ENCODE measurements around the gene TSEN15. TPM values are rescaled to one million over a fixed set of nuclear protein-coding genes. Genes with fewer than 3 reads are reported as not detected.
A peak's percentile ranks its signal among the peaks of the same experiment; 100 is the strongest.

TSEN15 gene
- total RNA-seq (ENCODE audit: low replicate concordance), result 21.1 and 24.5 TPM in 2 replicates
- long read RNA-seq, transcript TSEN15-216 (5 exons, 1,986 nt), result major isoform, 64 of 106 reads
- long read RNA-seq, transcript TSEN15-203 (4 exons, 1,844 nt), result minor isoform, 23 of 106 reads
- long read RNA-seq, transcript TSEN15-207 (5 exons, 1,834 nt), result minor isoform, 8 of 106 reads
- long read RNA-seq, partial matches to known transcripts, result 5 of 106 reads
- long read RNA-seq, other reads (novel, unspliced or antisense), result 1 of 106 reads

GRCh38 chr1:184051485-184052193 is at the start of gene TSEN15:
Gene TSEN15 (plus strand): TSS chr1:184051730. CDS start chr1:184051756, 26 bp downstream.
- H3K9me3 Mint-ChIP-seq, result no peaks in the 10 kb centered on the region
- H3K4me1 Mint-ChIP-seq (ENCODE audit: unreplicated experiment), result peaks cover 16% of the 10 kb centered on the region
- H3K27me3 Mint-ChIP-seq, result peaks cover 9% of the 10 kb centered on the region
- no peak for TF ChIP-seq CTCF (conservative IDR thresholded peaks at IDR 0.05)
- peaks cover 8% of the 10 kb centered on the region for H3K36me3 Mint-ChIP-seq
- peak within 1 kb of the TSS; percentile 97 for H3K27ac Mint-ChIP-seq
- peak; percentile 84 for DNase-seq (ENCODE audit: extremely low spot score, unreplicated experiment)
- H3K4me3 Mint-ChIP-seq, result peak within 1 kb of the TSS; percentile 97

- H3K36me3 Mint-ChIP-seq, result no peaks in the 10 kb centered on the region
- no peak for DNase-seq (ENCODE audit: extremely low spot score, unreplicated experiment)
- peaks cover 3% of the 10 kb centered on the region for H3K27me3 Mint-ChIP-seq
- H3K4me3 Mint-ChIP-seq, result no peak overlapping the region
- no peak for TF ChIP-seq CTCF (conservative IDR thresholded peaks at IDR 0.05)
- H3K9me3 Mint-ChIP-seq, result no peaks in the 10 kb centered on the region
- H3K27ac Mint-ChIP-seq, result no peak overlapping the region
- peaks cover 5% of the 10 kb centered on the region for H3K4me1 Mint-ChIP-seq (ENCODE audit: unreplicated experiment)
Observed at GRCh38 chr1:184002071-184002470, 49.5 kb upstream of the TSEN15 start.

GRCh38 chr1:184004935-184005334 is 46.6 kb upstream of the TSEN15 start:
- H3K4me1 Mint-ChIP-seq (ENCODE audit: unreplicated experiment), result peaks cover 5% of the 10 kb centered on the region
- no peaks in the 10 kb centered on the region for H3K9me3 Mint-ChIP-seq
- no peak overlapping the region for H3K27ac Mint-ChIP-seq
- H3K36me3 Mint-ChIP-seq, result no peaks in the 10 kb centered on the region
- TF ChIP-seq CTCF (conservative IDR thresholded peaks at IDR 0.05), result no peak
- no peak for DNase-seq (ENCODE audit: extremely low spot score, unreplicated experiment)
- H3K27me3 Mint-ChIP-seq, result peaks cover 3% of the 10 kb centered on the region
- H3K4me3 Mint-ChIP-seq, result no peak overlapping the region

- H3K36me3 Mint-ChIP-seq, result no peaks in the 10 kb centered on the region
- H3K4me1 Mint-ChIP-seq (ENCODE audit: unreplicated experiment), result peaks cover 5% of the 10 kb centered on the region
- H3K4me3 Mint-ChIP-seq, result no peak overlapping the region
- no peak for DNase-seq (ENCODE audit: extremely low spot score, unreplicated experiment)
- no peak overlapping the region for H3K27ac Mint-ChIP-seq
- peaks cover 3% of the 10 kb centered on the region for H3K27me3 Mint-ChIP-seq
- TF ChIP-seq CTCF (conservative IDR thresholded peaks at IDR 0.05), result no peak
- no peaks in the 10 kb centered on the region for H3K9me3 Mint-ChIP-seq
Observed at GRCh38 chr1:184005506-184005905, 46.0 kb upstream of the TSEN15 start.

GRCh38 chr1:184010788-184011187 is 40.7 kb upstream of the TSEN15 start:
- Mint-ChIP-seq H3K4me1 (ENCODE audit: unreplicated experiment) (peaks cover 6% of the 10 kb centered on the region), H3K4me3 (no peak overlapping the region), H3K27ac (no peak overlapping the region), H3K36me3 (peaks cover 5% of the 10 kb centered on the region), H3K27me3 (peaks cover 6% of the 10 kb centered on the region), H3K9me3 (peaks cover 7% of the 10 kb centered on the region)
- no peak for DNase-seq (ENCODE audit: extremely low spot score, unreplicated experiment)
- no peak for TF ChIP-seq CTCF (conservative IDR thresholded peaks at IDR 0.05)

All from type B pancreatic cell (in vitro differentiated cells).